A673 (cell line): ENCODE measurements around the gene HOXD1.

Experiments used
- CTCF ChIP-seq: fragments of 300-800, 200-600 bp; sonication (generic); conservative IDR thresholded peaks from 2 replicates; pipeline ENCODE4 v1.5.1; 2017; ENCODE audit warnings: low read depth, mild to moderate bottlenecking, antibody characterized with exemption, low read length, moderate library complexity, mixed read lengths
- EZH2 ChIP-seq: fragments of 200-600 bp; sonication (generic); IDR thresholded peaks from 2 replicates; pipeline ENCODE4 v1.6.1; 2017; ENCODE audit warnings: borderline replicate concordance, low read depth, mild to moderate bottlenecking, mixed read lengths, antibody characterized with exemption, low read length; ENCODE audit not compliant: poor library complexity, severe bottlenecking

DNA sequence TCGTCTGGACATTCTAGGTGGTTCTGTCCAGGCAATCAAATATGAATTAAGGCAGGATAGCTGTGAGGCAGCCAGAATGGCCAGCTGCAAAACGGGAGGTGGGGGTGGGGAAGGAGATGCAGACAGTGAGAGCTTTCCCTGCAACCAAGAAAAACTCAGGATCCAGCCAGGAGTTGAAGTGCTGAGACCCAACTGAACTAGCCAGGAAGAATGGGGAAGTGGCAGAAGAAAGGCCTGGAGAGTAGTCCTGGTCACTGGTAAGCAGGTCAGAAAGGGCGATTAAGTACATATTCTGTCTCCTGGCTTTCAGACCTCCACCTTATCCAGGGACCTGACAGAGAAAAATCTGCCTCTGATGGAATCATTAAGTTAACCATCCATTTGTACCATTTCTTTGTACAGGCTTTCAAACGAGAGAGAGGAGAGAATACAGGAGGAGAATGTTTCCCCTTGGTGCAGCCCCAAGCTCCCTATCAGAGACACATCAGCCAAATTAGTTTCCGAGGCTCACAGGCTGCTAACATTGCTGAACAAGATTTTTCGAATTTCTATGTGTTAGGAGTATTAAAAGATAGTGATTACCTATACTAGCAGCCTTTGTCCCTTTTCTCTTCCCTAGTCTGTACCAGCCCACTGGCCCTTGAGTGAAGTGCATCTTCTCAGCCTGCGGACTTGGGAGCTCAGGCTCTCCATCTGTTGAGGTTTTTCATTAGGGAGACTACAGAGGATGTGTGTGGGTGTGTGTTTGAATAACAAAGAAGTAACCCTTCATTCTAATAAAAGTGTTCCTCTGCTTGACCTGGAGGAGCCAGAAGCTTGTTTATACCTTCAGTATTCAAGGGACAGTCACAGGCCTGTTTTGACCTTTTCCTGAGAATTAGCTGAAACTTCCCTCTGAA, 12.5 kb upstream of the HOXD1 start:
- TF ChIP-seq CTCF: no peak
- no peak for TF ChIP-seq EZH2
